ENCODE results near the gene POMGNT1.

POMGNT1 gene

DNA sequence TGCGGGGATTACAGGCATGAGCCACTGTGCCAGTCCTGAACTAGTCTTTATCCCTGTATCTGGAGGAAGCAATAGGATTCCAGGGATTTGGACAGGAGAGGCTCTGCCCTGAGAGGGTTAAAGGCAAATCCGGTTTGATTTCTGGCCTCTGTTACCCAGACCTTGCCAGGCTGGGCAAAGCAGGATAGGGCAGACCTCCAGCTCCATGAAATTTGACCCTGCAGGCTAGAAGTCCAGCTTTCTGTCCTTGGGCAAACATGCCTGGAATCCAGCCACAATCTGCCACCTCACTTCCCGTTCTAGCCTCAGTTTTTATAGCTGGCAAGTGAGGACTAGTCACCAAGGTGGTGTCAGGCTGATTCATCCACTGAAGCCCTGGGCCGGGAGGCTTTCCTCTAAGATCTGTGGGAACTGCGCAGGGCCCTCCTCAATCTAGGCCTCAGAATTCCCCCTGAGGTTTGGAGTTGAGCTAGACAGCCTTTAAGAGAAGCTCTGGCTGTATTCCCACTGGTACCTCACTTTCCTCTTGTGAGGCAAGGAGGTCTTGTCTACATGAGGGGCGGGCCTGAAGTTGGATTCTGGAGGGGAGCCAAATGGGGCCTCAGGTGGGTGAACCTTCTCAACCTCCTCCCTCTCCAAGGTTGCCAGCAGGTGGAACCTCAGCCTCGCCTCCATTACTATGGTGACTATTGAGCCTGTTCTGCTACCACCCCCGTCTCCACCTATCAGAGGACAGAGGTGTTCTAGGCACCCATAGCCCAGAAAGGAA, 15.0 kb downstream of the POMGNT1 start:
- TF ChIP-seq CTCF (IDR thresholded peaks at IDR 0.05; ENCODE audit: low read depth, low read length) = no peak
- peak; percentile 93 for DNase-seq (ENCODE audit: low read depth, low spot score)
- in situ Hi-C loops (cut with HindIII; ENCODE audit: low sequenced_read_pairs) = no loop called here
- no peak overlapping the region for H3K4me3 ChIP-seq (ENCODE audit: low read depth, low read length)

DNA sequence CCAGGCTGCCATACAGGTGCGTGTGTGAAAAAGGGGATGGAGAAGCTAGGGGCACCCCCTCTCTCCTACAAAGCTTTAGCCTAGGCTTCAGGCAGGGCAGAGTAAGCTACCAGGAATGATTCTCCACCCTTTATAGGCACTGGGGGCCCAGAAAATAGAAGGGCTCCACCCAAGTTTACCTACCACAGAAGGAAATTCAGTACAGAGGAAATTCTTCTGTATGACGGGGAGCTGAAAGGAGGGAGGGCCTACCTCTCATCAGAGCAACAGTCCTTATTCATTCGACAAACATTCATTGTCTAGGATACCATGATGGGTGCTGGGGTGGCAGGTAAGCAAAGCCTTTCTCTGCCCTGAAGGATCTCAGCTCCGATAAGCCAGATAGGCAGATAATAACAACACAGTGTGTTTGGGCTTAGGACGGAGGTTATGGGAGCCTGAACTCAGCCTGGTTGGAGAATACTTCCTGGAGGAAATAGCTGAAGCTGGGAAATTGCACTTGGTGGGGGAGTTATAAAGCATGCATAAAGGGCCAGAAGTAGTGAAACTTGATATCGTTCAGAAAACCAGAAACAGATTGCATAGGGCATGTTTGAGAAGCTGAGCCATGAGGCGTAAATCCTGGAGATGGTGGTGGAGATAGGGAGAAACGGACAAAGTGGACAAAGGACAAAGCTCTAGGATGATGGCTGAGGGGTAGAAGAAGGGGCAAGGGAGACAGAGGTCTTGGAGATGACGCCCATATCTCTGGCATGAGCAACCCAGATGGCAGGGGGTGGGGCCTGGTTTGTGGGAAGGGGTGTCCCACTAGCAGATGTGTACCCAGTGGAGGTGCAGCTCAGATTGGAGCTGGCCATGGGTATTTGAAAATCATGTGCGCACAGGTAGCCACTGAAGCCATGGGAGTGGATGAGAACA, 16.6 kb downstream of the POMGNT1 start:
- DNase-seq (ENCODE audit: low read depth, low spot score) = peak; percentile 49
- in situ Hi-C loops (cut with HindIII; ENCODE audit: low sequenced_read_pairs) = no loop called here
- no peak overlapping the region for H3K4me3 ChIP-seq (ENCODE audit: low read depth, low read length)

GRCh38 chr1:46180082-46180616, 18.1 kb downstream of the POMGNT1 start:
- in situ Hi-C loops (cut with HindIII; ENCODE audit: low sequenced_read_pairs) = no loop called here
- H3K4me3 ChIP-seq (ENCODE audit: low read depth, low read length) = no peak overlapping the region
- no peak for TF ChIP-seq CTCF (IDR thresholded peaks at IDR 0.05; ENCODE audit: low read depth, low read length)
- peak; percentile 11 for DNase-seq (ENCODE audit: low read depth, low spot score)

More for the DNA sequence above, 16.6 kb downstream of the POMGNT1 start:
- TF ChIP-seq CTCF (IDR thresholded peaks at IDR 0.05; ENCODE audit: low read depth, low read length) = no peak

GRCh38 chr1:46179138-46180081, 18.8 kb downstream of the POMGNT1 start:
- in situ Hi-C loops (cut with HindIII; ENCODE audit: low sequenced_read_pairs) = no loop called here
- TF ChIP-seq CTCF (IDR thresholded peaks at IDR 0.05; ENCODE audit: low read depth, low read length) = peak; percentile 92
- H3K4me3 ChIP-seq (ENCODE audit: low read depth, low read length) = no peak overlapping the region
- DNase-seq (ENCODE audit: low read depth, low spot score) = peak; percentile 86

DNA sequence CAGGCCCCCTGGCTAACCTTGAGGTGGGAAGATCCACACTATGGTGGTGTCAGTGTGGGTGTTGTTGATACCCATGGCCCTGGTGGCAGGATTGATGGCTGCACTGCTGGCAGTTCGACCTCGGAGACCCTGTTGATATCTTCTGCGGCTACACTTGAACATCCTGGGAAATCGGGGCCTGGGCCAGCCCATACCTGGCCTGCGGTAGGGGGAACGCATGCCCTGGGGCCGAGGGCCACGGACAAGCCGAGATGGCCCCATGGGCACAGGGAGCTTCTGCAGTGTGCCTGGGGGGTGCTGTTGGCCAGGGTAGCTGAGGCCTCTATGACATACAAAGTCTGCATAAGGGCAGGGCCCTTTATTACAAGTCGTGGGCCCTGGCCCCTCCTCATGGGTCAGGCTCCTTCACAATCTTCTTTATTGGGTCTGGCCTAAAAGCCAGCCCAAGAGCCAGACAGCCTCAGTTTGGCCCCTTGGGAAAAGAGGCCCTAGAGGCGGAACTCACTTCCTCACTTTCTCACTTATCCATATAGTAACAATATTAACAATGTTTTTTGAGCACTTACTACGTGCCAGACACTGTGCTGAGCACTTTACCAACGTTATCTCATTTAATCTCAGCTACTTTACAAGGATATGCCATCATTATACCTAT, 21.9 kb downstream of the POMGNT1 start, which contains the start of gene P3R3URF:
Gene P3R3URF (minus strand): TSS at position 278 of the 655 bp plus-strand sequence. CDS start 17 bp downstream, at position 261.
- H3K4me3 ChIP-seq (ENCODE audit: low read depth, low read length) = no peak within 1 kb of the TSS
- no peak for TF ChIP-seq CTCF (IDR thresholded peaks at IDR 0.05; ENCODE audit: low read depth, low read length)
- no peak for DNase-seq (ENCODE audit: low read depth, low spot score)
- in situ Hi-C loops (cut with HindIII; ENCODE audit: low sequenced_read_pairs) = no loop called here
